HS-5 (cell line): ENCODE results near the gene OR2T10.
"Not testable (repeated sequence)": the region's sequence is repeated elsewhere in the genome, so short reads cannot be mapped to it uniquely, and the experiment has no call there.

Experiments used
- DNase-seq: peaks from one replicate; pipeline ENCODE4 v3.0.0-alpha.2; 2012; ENCODE audit warnings: low read depth

The OR2T10 gene, protein sequence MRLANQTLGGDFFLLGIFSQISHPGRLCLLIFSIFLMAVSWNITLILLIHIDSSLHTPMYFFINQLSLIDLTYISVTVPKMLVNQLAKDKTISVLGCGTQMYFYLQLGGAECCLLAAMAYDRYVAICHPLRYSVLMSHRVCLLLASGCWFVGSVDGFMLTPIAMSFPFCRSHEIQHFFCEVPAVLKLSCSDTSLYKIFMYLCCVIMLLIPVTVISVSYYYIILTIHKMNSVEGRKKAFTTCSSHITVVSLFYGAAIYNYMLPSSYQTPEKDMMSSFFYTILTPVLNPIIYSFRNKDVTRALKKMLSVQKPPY

GRCh38 chr1:248597589-248597988 lies at the start of gene OR2T10:
TSS of gene OR2T10 (minus strand) at chr1:248597700. CDS start at chr1:248593768, 3,932 bp downstream.
- DNase-seq: no peak

GRCh38 chr1:248645178-248645577 lies 47.7 kb upstream of the OR2T10 start, which contains the start of gene OR2T35:
TSS of gene OR2T35 (minus strand) at chr1:248645278. CDS start at chr1:248639258, 6,020 bp downstream.
- not testable (repeated sequence) for DNase-seq

DNA sequence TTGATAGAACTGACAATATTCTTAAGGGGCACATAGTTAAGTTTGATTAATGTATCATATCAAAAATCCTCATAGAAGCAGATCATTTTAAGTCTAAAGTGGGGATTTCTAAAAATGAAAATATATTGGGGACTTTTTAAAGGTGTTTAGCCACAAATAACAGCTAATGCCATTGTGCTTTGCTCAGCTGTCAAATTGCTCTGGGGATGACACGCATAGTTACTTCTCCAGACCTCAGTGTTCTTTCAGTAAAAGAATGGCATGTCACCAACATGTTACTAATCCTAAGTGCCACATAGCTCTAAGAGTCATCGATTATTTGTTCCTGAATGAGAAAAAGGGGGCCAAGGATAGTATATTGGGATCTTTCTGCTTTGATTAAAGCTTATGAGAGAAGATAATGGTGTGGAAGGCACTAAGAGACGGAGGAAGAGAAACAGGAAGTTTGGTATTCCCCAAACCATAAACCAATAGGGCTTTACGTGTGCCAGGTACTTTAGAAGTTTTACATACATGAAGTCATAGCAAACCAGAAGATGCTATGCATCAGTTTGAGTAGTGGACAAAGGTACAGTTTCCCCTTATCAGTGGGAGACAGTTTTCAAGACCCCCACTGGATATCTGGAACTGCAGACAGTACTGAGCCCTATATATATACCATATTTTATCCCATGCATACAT lies 45.6 kb upstream of the OR2T10 start:
- not testable (repeated sequence) for DNase-seq

DNA sequence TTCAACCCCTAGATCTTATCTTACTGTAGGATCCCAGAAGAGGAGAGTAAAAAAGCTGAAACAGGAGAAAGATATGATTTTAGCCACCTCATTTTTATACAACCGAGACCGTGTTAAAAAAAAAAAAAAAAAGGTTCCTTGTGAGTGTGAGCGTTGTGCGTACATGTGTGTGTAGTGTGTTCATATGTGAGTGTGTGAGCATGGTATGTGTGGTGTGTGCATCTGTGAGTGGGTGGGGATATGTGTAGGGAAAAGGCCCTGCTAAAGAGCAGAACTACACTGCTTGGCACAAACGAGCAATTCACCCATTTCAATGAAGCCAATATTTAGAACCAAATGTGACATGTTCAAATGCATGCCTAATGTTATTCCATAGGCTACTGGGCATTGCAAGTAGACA lies 44.1 kb upstream of the OR2T10 start:
- not testable (repeated sequence) for DNase-seq

GRCh38 chr1:248640906-248641305 lies 43.4 kb upstream of the OR2T10 start:
- not testable (repeated sequence) for DNase-seq

GRCh38 chr1:248639652-248640051 lies 42.2 kb upstream of the OR2T10 start:
- DNase-seq: not testable (repeated sequence)

DNA sequence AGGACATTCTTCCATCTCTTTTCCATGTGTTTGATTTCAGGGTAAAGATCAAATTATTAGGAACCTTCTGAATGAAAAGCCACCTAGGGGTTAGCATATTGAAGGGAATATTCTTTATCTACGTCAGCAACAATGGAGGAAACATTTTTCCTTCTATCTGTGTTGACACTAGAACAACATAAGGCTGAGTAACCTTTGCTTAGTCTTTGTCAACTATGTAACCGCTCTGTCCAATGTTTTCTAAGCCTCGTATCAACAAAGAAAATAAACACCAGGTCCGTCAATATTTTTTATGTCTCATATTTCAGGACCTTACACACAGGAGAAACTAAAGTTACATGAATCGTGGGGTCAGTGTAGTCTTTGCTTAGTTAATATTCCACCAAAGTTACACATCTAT lies 39.1 kb upstream of the OR2T10 start:
- not testable (repeated sequence) for DNase-seq

- DNase-seq: not testable (repeated sequence)
These were observed 37.5 kb upstream of the OR2T10 start, which contains the start of gene OR2T11 for GRCh38 chr1:248634991-248635390. TSS of gene OR2T11 (minus strand) at chr1:248635091. CDS start at chr1:248627128, 7,963 bp downstream.

DNA sequence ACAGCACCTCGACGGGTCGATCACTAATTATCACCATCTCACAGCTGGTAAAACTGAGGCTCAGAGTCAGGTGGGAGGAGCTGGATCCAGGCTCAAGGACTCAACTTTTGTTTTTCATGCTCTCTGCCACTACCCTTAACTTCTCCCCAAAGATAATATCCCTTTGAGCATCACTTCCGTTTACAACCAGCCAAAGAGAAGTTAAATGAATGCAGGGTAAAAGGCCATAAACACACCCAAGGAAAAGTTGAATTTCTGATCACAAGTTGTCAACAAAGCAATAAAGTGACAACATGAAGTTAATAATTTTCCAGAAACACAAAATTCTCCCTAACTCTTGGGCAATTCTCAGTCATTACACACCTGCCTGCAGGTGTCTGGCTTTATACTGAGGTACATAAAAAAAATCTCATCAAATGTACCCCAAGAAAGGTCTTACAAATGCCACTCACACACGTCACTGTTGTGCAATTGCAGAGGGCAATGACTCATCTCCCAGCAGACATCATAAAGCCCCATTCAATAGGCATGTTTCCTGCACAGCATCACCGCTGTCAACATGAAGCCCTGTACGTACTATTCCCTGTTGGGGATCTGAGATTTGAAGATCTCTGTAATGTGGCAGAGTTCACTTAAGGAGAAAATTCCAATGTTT lies 34.0 kb upstream of the OR2T10 start:
- no peak for DNase-seq

DNA sequence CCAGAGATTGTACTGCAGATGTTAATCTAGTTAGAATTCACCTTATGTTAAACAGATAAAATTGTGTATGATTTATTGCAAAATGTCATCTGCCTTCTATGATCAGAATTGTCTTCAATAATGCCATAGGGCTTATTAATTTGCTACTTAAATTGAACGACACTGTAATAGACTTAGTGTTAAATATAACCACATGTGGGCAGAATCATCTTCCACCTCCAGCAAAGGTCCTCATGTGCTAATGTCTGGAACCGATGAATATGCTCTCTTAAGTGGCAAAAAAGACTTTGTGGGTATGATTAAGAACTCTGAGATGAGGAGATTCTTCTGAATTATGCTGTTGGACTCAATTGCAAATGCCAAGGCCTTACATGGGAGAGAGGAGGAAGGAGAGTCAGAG lies 33.1 kb upstream of the OR2T10 start:
- no peak for DNase-seq

- DNase-seq: no peak
These were observed 30.7 kb upstream of the OR2T10 start for GRCh38 chr1:248627971-248628844.

GRCh38 chr1:248625971-248626370 lies 28.5 kb upstream of the OR2T10 start:
- no peak for DNase-seq

GRCh38 chr1:248625166-248625565 lies 27.7 kb upstream of the OR2T10 start:
- no peak for DNase-seq

GRCh38 chr1:248622570-248623001 lies 25.1 kb upstream of the OR2T10 start:
- DNase-seq: no peak

DNA sequence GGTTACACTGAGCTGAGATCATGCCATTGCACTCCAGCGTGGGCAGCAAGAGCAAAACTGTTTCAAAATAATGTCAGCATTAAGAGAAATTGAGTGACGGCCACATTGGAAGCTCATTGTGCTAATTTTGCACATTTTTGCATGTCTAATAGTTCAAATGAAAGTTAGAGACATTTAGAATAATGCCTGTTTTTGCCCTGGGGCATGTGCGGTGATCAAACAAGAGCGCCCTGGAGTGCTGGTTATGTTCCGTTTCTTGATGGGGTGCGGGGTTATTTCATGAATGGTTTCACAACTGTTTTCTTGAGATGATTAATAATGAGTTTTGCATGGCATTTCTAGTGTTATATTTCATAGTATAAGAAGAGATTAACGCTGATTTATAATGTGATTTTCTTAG lies 24.3 kb upstream of the OR2T10 start:
- no peak for DNase-seq

GRCh38 chr1:248618878-248619277 lies 21.4 kb upstream of the OR2T10 start:
- no peak for DNase-seq

GRCh38 chr1:248618119-248618518 lies 20.6 kb upstream of the OR2T10 start:
- DNase-seq: no peak

DNA sequence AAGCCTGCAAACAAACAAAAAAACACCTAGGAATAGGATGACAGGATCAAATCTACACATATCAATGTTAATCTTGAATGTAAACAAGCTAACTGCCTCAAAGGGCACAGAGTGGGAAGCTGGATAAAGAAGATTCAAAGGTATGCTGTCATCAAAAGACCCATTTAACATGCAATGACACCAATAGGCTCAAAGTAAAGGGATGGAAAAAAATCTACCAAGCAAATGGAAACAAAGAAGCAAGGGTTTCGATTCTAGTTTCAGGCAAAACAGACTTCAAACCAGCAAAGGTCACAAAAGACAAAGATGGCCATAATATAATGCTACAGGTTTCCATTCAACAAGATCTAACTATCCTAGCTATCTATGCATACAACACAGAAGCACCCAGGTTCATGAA lies 16.2 kb upstream of the OR2T10 start:
- no peak for DNase-seq

- no peak for DNase-seq
These were observed 14.4 kb upstream of the OR2T10 start for GRCh38 chr1:248611883-248612414.

DNA sequence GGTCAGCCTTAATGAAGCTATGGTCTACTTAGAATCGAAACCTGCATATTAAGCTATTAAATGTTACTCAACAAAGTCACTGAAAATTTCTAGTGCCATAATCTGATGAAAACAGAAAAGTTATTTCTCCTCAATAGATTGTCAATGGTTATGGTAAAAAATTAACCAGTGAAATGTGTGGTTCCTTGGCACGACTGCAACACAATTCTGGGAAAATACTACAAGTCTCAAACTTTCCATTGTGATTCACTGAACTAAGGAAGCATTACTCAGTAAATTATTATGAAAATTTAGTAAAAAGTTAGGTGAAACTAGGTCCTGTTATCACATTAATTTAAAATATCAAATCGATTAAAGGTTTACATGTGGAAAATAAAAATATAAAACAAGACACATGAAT lies 12.8 kb upstream of the OR2T10 start:
- no peak for DNase-seq

DNA sequence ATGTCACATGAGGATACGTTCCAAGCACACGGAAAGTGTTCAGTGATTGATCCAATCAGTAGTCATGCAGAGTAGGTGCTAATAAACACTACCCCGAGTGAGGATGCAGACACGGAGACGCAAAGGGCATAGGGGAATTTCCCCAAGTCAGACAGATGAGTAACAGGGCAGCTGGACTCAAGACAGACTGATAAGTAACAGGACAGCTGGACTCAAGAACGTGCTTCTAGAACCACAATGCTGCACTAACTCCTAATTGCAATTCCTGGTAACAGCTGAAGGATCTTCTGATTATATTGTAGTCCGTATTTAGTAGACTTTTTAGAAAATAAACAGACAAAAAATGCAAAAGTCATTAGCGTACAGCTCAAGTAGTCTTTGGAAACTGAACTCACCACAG lies 1.9 kb upstream of the OR2T10 start:
- no peak for DNase-seq
